ENCODE results near the gene SCP2. TPM values are rescaled to one million over a fixed set of nuclear protein-coding genes. Genes with fewer than 3 reads are reported as not detected.
"Not testable (repeated sequence)": the region's sequence is repeated elsewhere in the genome, so short reads cannot be mapped to it uniquely, and the experiment has no call there.

The SCP2 gene
- total RNA-seq, 1 donor from 2014 or later = 208 TPM

GRCh38 chr1:52917156-52917555 is 9.9 kb upstream of the SCP2 start:
- DNase-seq (ENCODE audit: low spot score) = no peak

DNA sequence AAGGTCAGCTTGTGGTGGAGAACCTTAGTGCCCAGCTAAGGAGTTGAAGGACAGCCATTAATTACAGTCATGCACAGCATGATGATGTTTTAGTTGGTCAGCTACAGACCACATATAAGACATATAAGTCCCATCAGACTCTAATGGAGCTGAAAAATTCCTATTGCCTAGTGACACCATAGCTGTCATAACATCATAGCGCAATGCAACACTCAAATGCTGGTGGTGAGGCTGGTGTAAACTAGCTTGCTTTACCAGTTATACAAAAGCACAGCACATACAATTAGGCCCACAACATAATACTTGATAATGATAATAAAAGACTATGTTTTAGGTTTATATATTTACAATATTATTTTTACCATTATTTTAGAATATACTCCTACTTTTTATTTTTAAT is 9.5 kb upstream of the SCP2 start:
- no peak for DNase-seq (ENCODE audit: low spot score)

- no peak for DNase-seq (ENCODE audit: low spot score)
These were observed 8.9 kb upstream of the SCP2 start for GRCh38 chr1:52918201-52918600.

GRCh38 chr1:52919051-52919722 is 7.9 kb upstream of the SCP2 start:
- DNase-seq (ENCODE audit: low spot score) = no peak

- no peak for DNase-seq (ENCODE audit: low spot score)
These were observed 7.2 kb upstream of the SCP2 start for GRCh38 chr1:52919723-52920483.

DNA sequence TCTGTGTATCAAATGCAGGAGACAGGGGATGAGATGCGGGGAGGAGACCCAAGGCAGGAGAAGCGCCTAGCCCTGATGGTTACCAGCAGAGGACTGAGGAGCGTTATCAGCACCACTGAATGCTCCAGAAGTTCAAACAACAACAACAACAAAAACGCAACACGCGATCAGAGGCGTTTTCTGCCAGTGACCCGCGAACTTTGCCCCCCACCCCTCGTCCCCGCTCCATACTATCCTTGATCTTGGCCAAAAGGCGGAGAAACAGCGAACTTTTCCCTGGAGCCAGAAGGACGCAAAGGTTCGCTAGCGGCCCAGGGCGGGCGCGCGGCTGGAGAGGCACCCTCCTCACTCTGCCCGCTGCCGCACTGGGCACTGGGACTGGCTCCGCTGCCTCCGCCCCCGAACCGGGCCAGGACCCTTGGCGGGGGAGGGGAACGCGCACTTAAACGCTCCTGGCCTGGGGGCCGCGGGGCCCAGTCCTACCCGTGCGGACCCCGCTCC is 6.2 kb upstream of the SCP2 start:
- DNase-seq (ENCODE audit: low spot score) = no peak

GRCh38 chr1:52925571-52926005 is 1.5 kb upstream of the SCP2 start:
- DNase-seq (ENCODE audit: low spot score) = no peak

- DNase-seq (ENCODE audit: low spot score) = no peak
These were observed 238 bp upstream of the SCP2 start for GRCh38 chr1:52926864-52927211.

GRCh38 chr1:52928015-52928404 is 934 bp downstream of the SCP2 start:
- DNase-seq (ENCODE audit: low spot score) = no peak

GRCh38 chr1:52929019-52929418 is 1.9 kb downstream of the SCP2 start:
- DNase-seq (ENCODE audit: low spot score) = no peak

DNA sequence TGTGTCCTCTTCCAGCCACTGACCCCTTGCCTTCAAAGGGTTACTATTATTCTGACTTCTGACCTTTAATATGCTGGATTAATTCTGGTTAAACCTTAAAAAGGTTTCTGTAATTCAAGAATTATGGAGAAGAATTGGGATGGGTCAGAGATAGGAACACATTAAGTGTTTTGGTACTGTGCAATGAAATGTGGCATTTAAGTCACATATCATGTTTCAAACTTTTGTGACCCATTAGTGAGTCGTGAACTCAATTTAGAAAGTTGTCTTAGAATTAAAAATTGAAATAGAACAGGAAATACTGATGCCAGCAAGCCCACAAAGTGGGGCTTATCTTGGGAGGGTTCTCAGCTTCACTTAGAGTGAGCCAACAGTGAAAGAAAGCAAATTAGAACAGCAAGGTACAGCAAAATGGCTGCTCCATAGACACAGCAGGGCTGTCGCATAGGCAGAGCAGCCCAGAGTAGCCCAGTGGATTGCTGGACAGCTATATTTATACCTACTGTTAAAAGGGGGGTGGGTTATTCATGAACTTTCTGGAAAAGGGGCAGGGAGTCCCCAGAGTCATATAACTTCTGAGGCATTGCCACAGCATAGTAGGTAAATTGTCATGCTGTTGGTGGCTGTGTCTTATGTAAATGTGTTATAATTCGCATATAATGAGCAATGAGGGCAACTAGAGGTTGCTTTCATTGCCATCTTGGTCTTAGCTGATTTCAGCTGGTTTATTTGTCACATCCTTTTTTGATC is 10.5 kb downstream of the SCP2 start:
- no peak for DNase-seq (ENCODE audit: low spot score)

DNA sequence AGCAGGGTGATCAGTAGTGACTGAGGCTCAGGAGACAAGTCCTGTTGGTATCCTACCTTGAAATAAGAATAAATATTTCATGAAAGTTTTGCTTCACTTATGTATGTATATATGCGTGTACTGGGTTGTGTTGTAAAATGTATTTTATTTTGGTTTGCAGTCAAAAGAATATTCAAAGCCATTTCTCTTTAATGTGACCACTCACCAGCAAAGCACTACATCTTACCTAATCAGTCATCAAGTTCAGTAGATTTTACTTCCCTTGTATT is 11.0 kb downstream of the SCP2 start:
- DNase-seq (ENCODE audit: low spot score) = no peak

- no peak for DNase-seq (ENCODE audit: low spot score)
These were observed 16.9 kb downstream of the SCP2 start for GRCh38 chr1:52943876-52944416.

DNA sequence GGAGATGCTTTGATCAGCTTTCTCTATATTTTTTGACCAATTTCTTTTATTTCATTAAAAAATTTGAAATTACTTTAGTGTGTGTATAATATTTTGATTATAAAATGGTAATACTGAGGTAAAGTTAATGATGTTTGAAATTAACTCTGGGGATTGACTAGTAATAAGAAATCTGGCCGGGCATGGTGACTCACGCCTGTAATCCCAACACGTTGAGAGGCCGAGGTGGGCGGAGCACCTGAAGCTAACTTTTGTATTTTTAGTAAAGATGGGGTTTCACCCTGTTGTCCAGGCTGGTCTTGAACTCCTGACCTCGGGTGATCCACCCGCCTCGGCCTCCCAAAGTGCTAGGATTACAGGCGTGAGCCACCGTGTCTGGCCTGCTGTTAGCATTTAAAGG is 17.5 kb downstream of the SCP2 start:
- DNase-seq (ENCODE audit: low spot score) = no peak

DNA sequence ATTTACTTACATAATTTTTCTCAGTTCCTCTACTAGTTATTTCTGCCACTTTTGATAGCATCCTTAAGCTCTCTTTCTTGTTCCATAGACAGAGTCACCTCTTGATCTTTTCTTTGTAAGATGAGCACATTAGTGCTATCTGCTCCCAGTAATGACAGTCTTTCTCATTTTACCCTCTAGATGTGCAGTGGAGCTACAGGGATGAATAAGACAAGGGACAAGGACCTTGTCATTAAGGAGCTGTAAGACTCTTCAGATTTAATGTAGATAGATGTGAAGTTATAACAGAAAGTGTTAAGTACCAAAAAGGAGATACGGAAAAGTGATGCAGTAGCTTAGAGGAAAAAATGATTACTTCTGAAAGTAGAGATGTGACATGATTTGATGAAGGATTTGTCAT is 20.4 kb downstream of the SCP2 start:
- DNase-seq (ENCODE audit: low spot score) = no peak

DNA sequence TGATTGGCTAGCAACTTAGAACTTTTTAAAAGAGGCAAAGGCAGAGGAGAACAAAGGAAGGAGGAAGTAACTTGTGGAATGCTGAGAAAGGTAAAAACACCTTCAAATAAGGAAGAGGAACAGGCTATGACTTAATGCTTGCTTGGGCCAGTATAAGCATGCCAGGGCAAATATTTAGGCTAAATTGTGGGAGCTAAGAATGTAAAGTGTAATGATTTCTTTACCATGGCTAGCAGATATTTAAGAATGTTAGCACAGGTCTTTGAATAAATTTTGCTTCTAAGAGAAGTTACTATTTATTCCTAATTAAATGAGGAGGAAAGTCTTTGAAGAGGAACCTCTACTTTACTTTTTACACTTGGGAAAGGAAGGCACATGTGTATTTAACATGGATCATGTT is 22.5 kb downstream of the SCP2 start:
- not testable (repeated sequence) for DNase-seq (ENCODE audit: low spot score)

DNA sequence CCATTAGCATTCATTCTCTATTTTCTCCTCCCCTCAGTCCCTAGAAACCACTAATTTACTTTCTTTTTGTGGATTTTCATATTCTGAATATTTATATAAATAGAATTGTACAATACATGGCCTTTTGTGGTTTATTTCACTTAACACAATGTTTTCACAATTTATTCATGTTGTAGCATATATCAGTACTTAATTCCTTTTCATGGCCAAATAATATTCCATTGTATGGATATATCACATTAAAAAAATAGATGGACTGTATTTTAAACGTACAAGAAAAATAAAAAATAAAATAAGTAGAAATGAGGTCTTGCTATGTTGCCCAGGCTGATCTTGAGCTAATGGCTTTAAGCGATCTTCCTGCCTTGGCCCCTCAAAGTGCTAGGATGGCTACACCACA is 25.0 kb downstream of the SCP2 start:
- DNase-seq (ENCODE audit: low spot score) = no peak

DNA sequence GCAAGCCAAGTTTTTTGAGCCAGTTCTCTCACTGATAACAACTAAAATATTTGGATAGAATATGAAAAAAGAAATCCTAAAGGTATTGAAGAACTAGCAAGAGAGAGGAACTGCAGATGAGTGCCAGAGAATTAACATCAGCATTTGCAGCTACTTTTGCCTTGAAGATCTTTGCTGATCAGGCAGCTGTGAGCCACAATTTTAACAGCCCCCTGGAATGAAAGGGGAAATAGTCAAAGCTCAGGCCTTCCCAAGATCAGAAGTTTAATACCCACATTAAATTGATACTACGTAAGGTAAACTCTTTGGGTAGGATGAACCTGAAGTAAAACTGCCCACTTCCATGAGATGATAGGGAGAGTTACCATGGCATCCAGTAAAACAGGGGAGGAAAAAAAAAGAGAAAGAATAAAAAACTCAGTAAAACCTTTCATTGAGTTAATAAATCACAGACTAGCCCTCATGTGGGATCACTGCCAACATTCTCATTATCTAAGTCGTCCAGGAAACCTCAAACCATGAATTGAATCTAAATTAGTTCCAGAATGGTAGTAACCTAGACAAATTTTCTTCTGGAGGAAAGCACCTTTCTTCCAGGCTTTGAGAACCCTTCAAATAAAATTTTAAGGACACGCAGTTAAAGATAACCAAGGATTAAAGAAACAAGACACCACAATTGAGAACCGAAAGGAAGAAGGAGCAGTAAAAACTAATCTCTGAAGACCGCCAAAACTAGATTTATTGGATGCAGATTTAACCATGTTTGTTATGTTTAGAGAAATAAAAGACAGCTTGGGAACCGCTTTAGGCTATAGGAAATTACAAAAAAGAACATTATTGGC is 28.3 kb downstream of the SCP2 start:
- DNase-seq (ENCODE audit: low spot score) = no peak

DNA sequence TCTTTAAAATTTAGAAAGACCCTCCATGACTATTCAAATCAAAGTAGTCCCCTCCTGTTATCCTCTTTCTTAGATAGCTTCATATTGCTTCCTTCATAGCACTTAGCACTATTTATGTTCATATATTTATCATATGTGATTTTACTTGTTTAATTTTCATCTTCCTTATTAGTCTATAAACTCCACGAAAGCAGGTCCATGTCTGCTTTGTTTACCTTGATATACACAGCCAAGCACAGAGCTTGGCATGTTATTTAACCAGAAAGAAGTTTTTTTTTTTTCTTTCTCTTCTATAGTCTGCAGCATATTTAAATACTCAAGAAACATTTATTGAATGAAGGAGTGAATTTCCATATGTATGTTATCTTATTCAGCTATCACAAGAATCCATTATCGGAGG is 36.0 kb downstream of the SCP2 start:
- DNase-seq (ENCODE audit: low spot score) = no peak

DNA sequence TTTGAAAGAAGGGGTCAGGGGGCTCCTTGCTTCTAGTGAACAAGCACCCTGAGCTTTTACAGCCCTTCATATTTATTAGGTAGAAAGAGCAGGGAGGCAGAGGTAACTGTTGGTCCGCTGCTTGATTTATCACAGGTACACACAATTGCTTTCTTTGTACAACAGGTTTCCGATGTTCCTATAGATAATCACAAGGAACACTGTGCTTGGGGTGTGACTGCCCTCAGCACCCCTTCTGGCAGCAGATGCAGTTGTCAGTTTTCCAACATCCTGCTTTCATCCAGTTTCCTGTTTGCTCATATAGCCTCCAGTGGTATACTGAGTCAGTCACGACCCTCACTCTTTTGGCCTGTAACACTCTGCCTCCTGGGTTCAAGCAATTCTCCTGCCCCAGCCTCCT is 40.6 kb downstream of the SCP2 start:
- no peak for DNase-seq (ENCODE audit: low spot score)

DNA sequence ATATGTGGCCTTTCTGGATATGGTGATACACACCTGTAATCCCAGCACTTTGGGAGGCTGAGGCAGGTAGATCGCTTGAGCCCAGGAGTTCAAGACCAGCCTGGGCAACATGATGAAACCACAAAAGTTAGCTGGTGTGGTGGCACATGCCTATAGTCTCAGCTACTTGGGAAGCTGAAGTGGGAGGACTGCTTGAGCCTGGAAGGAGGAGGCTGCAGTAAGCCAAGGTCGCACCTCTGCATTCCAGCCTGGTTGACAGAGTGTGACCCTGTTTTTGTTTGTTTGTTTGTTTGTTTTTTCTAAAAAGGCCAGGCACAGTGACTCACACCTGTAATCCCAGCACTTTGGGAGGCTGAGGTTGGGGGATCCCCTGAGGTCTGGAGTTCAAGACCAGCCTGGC is 42.2 kb downstream of the SCP2 start:
- not testable (repeated sequence) for DNase-seq (ENCODE audit: low spot score)

GRCh38 chr1:52970149-52970548 is 43.1 kb downstream of the SCP2 start:
- DNase-seq (ENCODE audit: low spot score) = no peak
